Parathyroid adenoma (tissue), 2 donors: ENCODE measurements around the gene ZNF189.

Source experiments
- H2AFZ ChIP-seq: fragments of 300-600 bp; sonication (generic); one replicate; pipeline ENCODE4 v1.7.0; 2017; ENCODE audit warnings: antibody characterized with exemption, mild to moderate bottlenecking
- H3K27ac ChIP-seq: fragments of 300-600 bp; sonication (generic); one replicate; pipeline ENCODE4 v1.7.0; 2017
- H3K27me3 ChIP-seq: fragments of 300-600 bp; sonication (generic); one replicate; pipeline ENCODE4 v1.7.0; 2017; ENCODE audit warnings: low read length; ENCODE audit not compliant: control insufficient read depth, insufficient read depth
- H3K36me3 ChIP-seq: fragments of 300-600 bp; sonication (generic); one replicate; pipeline ENCODE4 v1.7.0; 2017; ENCODE audit warnings: low read length; ENCODE audit not compliant: control insufficient read depth, insufficient read depth
- H3K4me1 ChIP-seq: fragments of 300-600 bp; sonication (generic); one replicate; pipeline ENCODE4 v1.7.0; 2017; ENCODE audit warnings: control low read depth
- H3K4me2 ChIP-seq: fragments of 300-600 bp; sonication (generic); one replicate; pipeline ENCODE4 v1.7.0; 2017; ENCODE audit warnings: low read length
- H3K4me3 ChIP-seq: fragments of 300-600 bp; sonication (generic); one replicate; pipeline ENCODE4 v1.7.0; 2017; ENCODE audit warnings: low read depth, low read length
- H3K79me2 ChIP-seq: fragments of 300-600 bp; sonication (generic); one replicate; pipeline ENCODE4 v1.7.0; 2017; ENCODE audit warnings: control low read depth
- H3K9ac ChIP-seq: fragments of 300-600 bp; sonication (generic); one replicate; pipeline ENCODE4 v1.7.0; 2017; ENCODE audit warnings: mild to moderate bottlenecking
- H3K9me3 ChIP-seq: fragments of 300-600 bp; sonication (generic); one replicate; pipeline ENCODE4 v1.7.0; 2017; ENCODE audit warnings: low read length; ENCODE audit not compliant: control insufficient read depth
- TF ChIP-seq, protein P1 (sequence below): fragments of 300-600 bp; sonication (generic); IDR thresholded peaks from one replicate; pipeline ENCODE4 v1.7.0; 2017; ENCODE audit warnings: antibody characterized with exemption, mild to moderate bottlenecking
- donor health status: primary hyperparathyroidism.

The ZNF189 gene

DNA sequence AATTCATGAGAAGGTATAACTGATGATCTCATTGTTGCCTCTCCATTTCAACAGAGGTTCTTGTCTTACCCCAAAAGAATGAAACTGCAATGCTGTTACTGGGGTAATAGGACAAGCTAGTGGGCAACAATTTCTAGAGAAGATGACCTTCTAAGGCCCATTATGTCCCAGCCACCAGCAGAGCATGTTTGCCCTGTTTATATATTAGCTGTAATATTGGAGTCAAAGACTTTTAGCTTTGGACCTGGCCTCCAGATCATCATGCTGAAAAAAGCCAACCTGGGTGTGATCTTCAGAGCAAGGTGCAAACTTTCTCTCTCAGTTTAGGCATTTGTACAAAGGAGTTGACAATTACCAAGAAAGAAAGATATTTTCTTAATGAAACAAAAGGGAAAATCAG lies 33.5 kb downstream of the ZNF189 start:
- no peak overlapping the region for H3K27ac ChIP-seq
- H3K9me3 ChIP-seq: no peaks in the 10 kb centered on the region
- H3K4me2 ChIP-seq: no peak overlapping the region
- no peaks in the 10 kb centered on the region for H3K27me3 ChIP-seq
- H3K36me3 ChIP-seq: no peaks in the 10 kb centered on the region
- H2AFZ ChIP-seq: no peak overlapping the region
- no peaks in the 10 kb centered on the region for H3K79me2 ChIP-seq
- TF ChIP-seq, protein P1, sequence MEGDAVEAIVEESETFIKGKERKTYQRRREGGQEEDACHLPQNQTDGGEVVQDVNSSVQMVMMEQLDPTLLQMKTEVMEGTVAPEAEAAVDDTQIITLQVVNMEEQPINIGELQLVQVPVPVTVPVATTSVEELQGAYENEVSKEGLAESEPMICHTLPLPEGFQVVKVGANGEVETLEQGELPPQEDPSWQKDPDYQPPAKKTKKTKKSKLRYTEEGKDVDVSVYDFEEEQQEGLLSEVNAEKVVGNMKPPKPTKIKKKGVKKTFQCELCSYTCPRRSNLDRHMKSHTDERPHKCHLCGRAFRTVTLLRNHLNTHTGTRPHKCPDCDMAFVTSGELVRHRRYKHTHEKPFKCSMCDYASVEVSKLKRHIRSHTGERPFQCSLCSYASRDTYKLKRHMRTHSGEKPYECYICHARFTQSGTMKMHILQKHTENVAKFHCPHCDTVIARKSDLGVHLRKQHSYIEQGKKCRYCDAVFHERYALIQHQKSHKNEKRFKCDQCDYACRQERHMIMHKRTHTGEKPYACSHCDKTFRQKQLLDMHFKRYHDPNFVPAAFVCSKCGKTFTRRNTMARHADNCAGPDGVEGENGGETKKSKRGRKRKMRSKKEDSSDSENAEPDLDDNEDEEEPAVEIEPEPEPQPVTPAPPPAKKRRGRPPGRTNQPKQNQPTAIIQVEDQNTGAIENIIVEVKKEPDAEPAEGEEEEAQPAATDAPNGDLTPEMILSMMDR: no peak
- H3K9ac ChIP-seq: no peak overlapping the region
- no peaks in the 10 kb centered on the region for H3K4me1 ChIP-seq
- H3K4me3 ChIP-seq: no peak overlapping the region

DNA sequence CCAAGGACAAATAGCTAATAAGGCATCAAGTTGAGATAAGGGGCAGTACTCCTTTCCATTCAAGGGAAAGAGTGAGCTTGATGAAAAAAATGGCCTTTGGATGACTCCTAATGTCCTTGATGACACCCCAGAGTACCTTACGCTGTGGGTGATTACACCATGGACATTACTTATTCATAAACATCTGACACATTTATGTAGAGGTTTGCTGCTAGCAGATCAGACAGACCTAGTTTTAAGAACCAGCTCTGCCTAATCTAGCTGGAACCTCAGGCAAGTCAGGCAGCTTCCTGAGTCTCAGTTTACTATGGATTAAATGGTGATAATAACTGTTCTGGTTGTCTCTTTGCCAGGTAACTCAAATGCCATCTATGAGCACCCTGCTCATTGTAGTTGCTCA lies 34.1 kb downstream of the ZNF189 start:
- no peaks in the 10 kb centered on the region for H3K9me3 ChIP-seq
- no peak overlapping the region for H3K27ac ChIP-seq
- no peaks in the 10 kb centered on the region for H3K79me2 ChIP-seq
- no peak overlapping the region for H3K4me2 ChIP-seq
- no peak overlapping the region for H2AFZ ChIP-seq
- no peak overlapping the region for H3K4me3 ChIP-seq
- no peaks in the 10 kb centered on the region for H3K4me1 ChIP-seq
- TF ChIP-seq, protein P1: no peak
- no peaks in the 10 kb centered on the region for H3K27me3 ChIP-seq
- no peaks in the 10 kb centered on the region for H3K36me3 ChIP-seq
- H3K9ac ChIP-seq: no peak overlapping the region

DNA sequence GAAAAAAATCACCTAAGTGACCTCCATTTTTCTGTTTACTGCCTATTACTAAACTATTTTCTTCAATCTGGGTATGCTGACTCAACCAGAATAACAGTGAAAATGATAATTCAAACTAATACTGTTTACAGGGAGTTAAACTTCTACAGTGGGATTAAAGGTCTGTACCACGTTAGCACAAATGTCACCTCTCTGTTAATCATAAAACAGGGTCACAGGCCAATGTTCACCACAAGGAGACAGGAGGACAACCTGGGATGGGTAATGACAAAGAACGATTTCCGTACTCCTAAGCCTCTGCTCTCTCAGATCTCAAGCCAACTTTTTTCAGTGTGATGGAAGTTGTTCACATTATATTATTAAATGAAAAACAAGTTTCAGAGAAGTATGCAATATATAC lies 34.6 kb downstream of the ZNF189 start:
- H3K9ac ChIP-seq: no peak overlapping the region
- H3K9me3 ChIP-seq: no peaks in the 10 kb centered on the region
- no peak overlapping the region for H2AFZ ChIP-seq
- H3K36me3 ChIP-seq: no peaks in the 10 kb centered on the region
- no peak overlapping the region for H3K27ac ChIP-seq
- H3K4me1 ChIP-seq: no peaks in the 10 kb centered on the region
- no peak overlapping the region for H3K4me2 ChIP-seq
- no peak overlapping the region for H3K4me3 ChIP-seq
- no peaks in the 10 kb centered on the region for H3K27me3 ChIP-seq
- TF ChIP-seq, protein P1: no peak
- no peaks in the 10 kb centered on the region for H3K79me2 ChIP-seq

DNA sequence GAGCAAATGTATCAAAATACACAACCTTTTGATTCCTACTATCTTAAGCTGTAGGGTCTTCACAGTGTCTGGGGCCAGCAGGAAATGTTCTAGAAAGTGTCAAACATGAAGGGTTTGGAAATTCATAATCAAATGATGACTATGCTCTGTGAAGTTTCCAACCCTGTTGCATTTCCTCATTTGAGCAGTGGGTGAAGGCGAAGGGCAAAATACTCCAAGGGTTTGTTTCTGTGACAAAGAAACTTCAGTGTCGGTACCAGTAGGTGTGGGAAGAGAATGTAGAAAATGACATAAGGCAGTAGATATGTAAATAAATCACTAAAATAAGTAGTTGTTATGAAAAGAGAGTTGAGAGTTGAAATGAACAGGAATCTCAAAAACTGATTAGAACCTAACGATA lies 36.3 kb downstream of the ZNF189 start:
- H3K9me3 ChIP-seq: no peaks in the 10 kb centered on the region
- no peak overlapping the region for H3K27ac ChIP-seq
- TF ChIP-seq, protein P1: no peak
- H3K4me3 ChIP-seq: no peak overlapping the region
- H3K9ac ChIP-seq: no peak overlapping the region
- no peak overlapping the region for H3K4me2 ChIP-seq
- no peaks in the 10 kb centered on the region for H3K36me3 ChIP-seq
- no peak overlapping the region for H2AFZ ChIP-seq
- no peaks in the 10 kb centered on the region for H3K79me2 ChIP-seq
- no peaks in the 10 kb centered on the region for H3K4me1 ChIP-seq
- H3K27me3 ChIP-seq: no peaks in the 10 kb centered on the region

DNA sequence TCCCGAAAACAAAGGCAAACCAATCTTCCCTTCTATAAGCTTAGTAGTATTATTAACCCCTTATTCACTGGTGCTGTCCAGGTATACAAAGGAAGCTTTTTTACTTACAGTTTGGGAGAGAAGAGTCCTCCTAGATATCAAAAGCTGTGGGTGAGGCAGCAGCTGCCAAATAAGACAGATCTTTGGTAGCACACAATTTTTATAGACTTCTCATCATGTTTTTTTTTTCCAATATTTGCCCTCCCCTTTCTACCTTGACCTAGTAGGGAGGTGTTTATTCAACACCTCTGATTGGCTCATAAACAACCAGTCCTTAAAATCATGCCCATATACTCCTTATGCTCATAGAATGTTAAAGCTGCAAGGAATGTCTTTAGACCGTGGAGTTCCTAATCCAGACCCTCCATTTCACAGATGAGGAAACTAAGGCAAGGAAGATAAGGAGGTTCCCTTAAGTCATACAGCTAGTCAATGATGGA lies 37.0 kb downstream of the ZNF189 start, which contains the start of gene ALDOB:
Gene ALDOB (minus strand): TSS at position 174 of the 479 bp plus-strand sequence. CDS start 4,887 bp downstream, outside the sequence.
- H3K79me2 ChIP-seq: no peaks in the 10 kb centered on the region
- H3K4me1 ChIP-seq: no peaks in the 10 kb centered on the region

More for the DNA sequence above, 37.0 kb downstream of the ZNF189 start, which contains the start of gene ALDOB:
- Histone ChIP-seq H2AFZ (no peak within 1 kb of the TSS), H3K9ac (no peak within 1 kb of the TSS), H3K4me3 (no peak within 1 kb of the TSS), H3K9me3 (no peaks in the 10 kb centered on the region), H3K27me3 (no peaks in the 10 kb centered on the region), H3K4me2 (no peak within 1 kb of the TSS), H3K36me3 (no peaks in the 10 kb centered on the region), H3K27ac (no peak within 1 kb of the TSS)
- TF ChIP-seq, protein P1: no peak
